H9 (cell line): ENCODE data around the gene GRID1. TPM values are rescaled to one million over a fixed set of nuclear protein-coding genes. Genes with fewer than 3 reads are reported as not detected.

Experiments used
- DNase-seq: peaks from one replicate; pipeline ENCODE4 v3.0.0-alpha.2; 2017
- H2AFZ ChIP-seq: one replicate; pipeline ENCODE4 v1.6.1; 2013; ENCODE audit warnings: mild to moderate bottlenecking, low read length, control low read depth, moderate library complexity
- H2AK5ac ChIP-seq: 2 replicates; pipeline ENCODE4 v1.6.1; 2013; ENCODE audit warnings: low read length, control low read depth, mixed read lengths; ENCODE audit not compliant: insufficient read length
- H2BK120ac ChIP-seq: one replicate; pipeline ENCODE4 v1.6.1; 2013; ENCODE audit warnings: low read depth, mild to moderate bottlenecking, low read length, control low read depth, inconsistent platforms; ENCODE audit not compliant: poor library complexity, severe bottlenecking
- H2BK12ac ChIP-seq: 2 replicates; pipeline ENCODE4 v1.6.1; 2013; ENCODE audit warnings: low read length, control low read depth, mixed read lengths, low read depth; ENCODE audit not compliant: insufficient read length
- H2BK15ac ChIP-seq: 2 replicates; pipeline ENCODE4 v1.6.1; 2013; ENCODE audit warnings: low read depth, low read length, control low read depth
- H2BK20ac ChIP-seq: one replicate; pipeline ENCODE4 v1.6.1; 2013; ENCODE audit warnings: low read depth, mild to moderate bottlenecking, low read length, control low read depth, inconsistent platforms; ENCODE audit not compliant: poor library complexity, severe bottlenecking
- H2BK5ac ChIP-seq: 2 replicates; pipeline ENCODE4 v1.6.1; 2013; ENCODE audit warnings: low read length, control low read depth, mixed read lengths; ENCODE audit not compliant: insufficient read length
- H3K14ac ChIP-seq: 2 replicates; pipeline ENCODE4 v1.6.1; 2013; ENCODE audit warnings: low read length, control low read depth; ENCODE audit not compliant: insufficient read depth
- H3K18ac ChIP-seq: 2 replicates; pipeline ENCODE4 v1.6.1; 2013; ENCODE audit warnings: low read depth, mild to moderate bottlenecking, mixed read lengths, low read length, control low read depth; ENCODE audit not compliant: insufficient read length
- H3K23ac ChIP-seq: 2 replicates; pipeline ENCODE4 v1.6.1; 2013; ENCODE audit warnings: low read length, control low read depth, mixed read lengths, low read depth; ENCODE audit not compliant: insufficient read length
- H3K23me2 ChIP-seq: 2 replicates; pipeline ENCODE4 v1.6.1; 2013; ENCODE audit warnings: low read depth, mild to moderate bottlenecking, mixed read lengths, low read length, control low read depth; ENCODE audit not compliant: insufficient read length, poor library complexity, severe bottlenecking
- H3K27ac ChIP-seq: 2 replicates; pipeline ENCODE4 v1.5.1; 2013; ENCODE audit warnings: low read length, control low read depth, mixed read lengths, low read depth; ENCODE audit not compliant: insufficient read length
- H3K27me3 ChIP-seq: 2 replicates; pipeline ENCODE4 v1.6.1; 2013; ENCODE audit warnings: low read length, control low read depth, inconsistent platforms; ENCODE audit not compliant: insufficient read depth
- H3K4ac ChIP-seq: 2 replicates; pipeline ENCODE4 v1.6.1; 2013; ENCODE audit warnings: low read depth, mild to moderate bottlenecking, control low read depth, inconsistent platforms, low read length, moderate library complexity
- H3K4me1 ChIP-seq: 2 replicates; pipeline ENCODE4 v1.6.1; 2013; ENCODE audit warnings: low read length, control low read depth, inconsistent platforms; ENCODE audit not compliant: insufficient read depth
- H3K4me2 ChIP-seq: 2 replicates; pipeline ENCODE4 v1.6.1; 2013; ENCODE audit warnings: low read length, control low read depth, mixed read lengths; ENCODE audit not compliant: insufficient read length, insufficient read depth
- H3K56ac ChIP-seq: 2 replicates; pipeline ENCODE4 v1.6.1; 2013; ENCODE audit warnings: low read depth, mild to moderate bottlenecking, mixed read lengths, low read length, control low read depth; ENCODE audit not compliant: insufficient read length
- H3K79me1 ChIP-seq: 2 replicates; pipeline ENCODE4 v1.6.1; 2013; ENCODE audit warnings: low read depth, mild to moderate bottlenecking, moderate library complexity, low read length, control low read depth, inconsistent platforms; ENCODE audit not compliant: insufficient read depth, poor library complexity, severe bottlenecking
- H3K79me2 ChIP-seq: 2 replicates; pipeline ENCODE4 v1.6.1; 2013; ENCODE audit warnings: low read length, control low read depth, inconsistent platforms; ENCODE audit not compliant: insufficient read depth
- H3K9ac ChIP-seq: 2 replicates; pipeline ENCODE4 v1.6.1; 2013; ENCODE audit warnings: low read length, control low read depth, mixed read lengths; ENCODE audit not compliant: insufficient read length; ENCODE audit errors: extremely low read depth
- H3K9me3 ChIP-seq: one replicate; pipeline ENCODE4 v1.6.1; 2013; ENCODE audit warnings: low read depth, low read length, inconsistent platforms; ENCODE audit not compliant: control insufficient read depth
- H3T11ph ChIP-seq: one replicate; pipeline ENCODE4 v1.6.1; 2013; ENCODE audit warnings: mild to moderate bottlenecking, low read length, control low read depth, inconsistent platforms
- H4K20me1 ChIP-seq: one replicate; pipeline ENCODE4 v1.6.1; 2013; ENCODE audit not compliant: control insufficient read depth, insufficient read length, insufficient read depth
- H4K5ac ChIP-seq: 2 replicates; pipeline ENCODE4 v1.6.1; 2013; ENCODE audit warnings: low read depth, mild to moderate bottlenecking, mixed read lengths, low read length, control low read depth; ENCODE audit not compliant: insufficient read length
- H4K8ac ChIP-seq: replicated peaks from 2 replicates; pipeline ENCODE4 v1.6.1; 2013; ENCODE audit warnings: low read length, control low read depth, mixed read lengths, low read depth; ENCODE audit not compliant: insufficient read length
- H4K91ac ChIP-seq: 2 replicates; pipeline ENCODE4 v1.6.1; 2013; ENCODE audit warnings: low read depth, mild to moderate bottlenecking, moderate library complexity, mixed read lengths, low read length, control low read depth; ENCODE audit not compliant: insufficient read length
- H3K27ac Mint-ChIP-seq, 3 experiments: 2 replicates in 2 of 3; 3 replicates in 1 of 3; pipeline ENCODE4 v1.8.0; 2020 to 2021; ENCODE audit warnings: mixed read lengths in 3 of 3, mild to moderate bottlenecking in 1 of 3, moderate library complexity in 1 of 3
- H3K27me3 Mint-ChIP-seq: 2 replicates; pipeline ENCODE4 v1.8.0; 2021; ENCODE audit warnings: low read depth, mild to moderate bottlenecking, moderate library complexity, mixed read lengths
- H3K36me3 Mint-ChIP-seq, 3 experiments: 2 replicates in 2 of 3; 3 replicates in 1 of 3; pipeline ENCODE4 v1.8.0; 2020 to 2021; ENCODE audit warnings: low read depth in 3 of 3, mixed read lengths in 3 of 3; ENCODE audit not compliant: insufficient read depth in 1 of 3
- H3K4me1 Mint-ChIP-seq, 2 experiments: 2 replicates each; pipeline ENCODE4 v1.8.0; 2020; ENCODE audit warnings: mixed read lengths in 2 of 2
- H3K4me3 Mint-ChIP-seq, 2 experiments: 2 replicates in 1 of 2; 3 replicates in 1 of 2; pipeline ENCODE4 v1.8.0; 2020 to 2021; ENCODE audit warnings: mild to moderate bottlenecking in 2 of 2, mixed read lengths in 2 of 2, moderate library complexity in 1 of 2
- H3K9me3 Mint-ChIP-seq, 2 experiments: 2 replicates in 1 of 2; 3 replicates in 1 of 2; pipeline ENCODE4 v1.8.0; 2020; ENCODE audit warnings: mild to moderate bottlenecking in 2 of 2, mixed read lengths in 2 of 2, moderate library complexity in 1 of 2
- WGBS: extraction: QIAGEN DNeasy Blood & Tissue Kit; methylation state at CpG from one replicate; pipeline ENCODE4 v1.1.7; 2013; ENCODE audit warnings: missing lambda C conversion rate, low lambda C conversion rate, mixed read lengths; ENCODE audit not compliant: insufficient read length; ENCODE audit errors: extremely low coverage; 5-methylcytosine and 5-hydroxymethylcytosine counted together
- total RNA-seq: library from RNA; stranded (reverse); gene quantifications from 2 replicates; pipeline ENCODE4 v1.2.1, GENCODE V29; 2021
- TF ChIP-seq, protein P1 (sequence below): fragments of 200-600 bp; sonication (generic); conservative IDR thresholded peaks from 3 replicates; pipeline ENCODE4 v1.8.0; 2021; ENCODE audit warnings: antibody characterized with exemption, mild to moderate bottlenecking

GRID1 gene
- total RNA-seq, 1 experiment from 2014 or later = 0.35 TPM

DNA sequence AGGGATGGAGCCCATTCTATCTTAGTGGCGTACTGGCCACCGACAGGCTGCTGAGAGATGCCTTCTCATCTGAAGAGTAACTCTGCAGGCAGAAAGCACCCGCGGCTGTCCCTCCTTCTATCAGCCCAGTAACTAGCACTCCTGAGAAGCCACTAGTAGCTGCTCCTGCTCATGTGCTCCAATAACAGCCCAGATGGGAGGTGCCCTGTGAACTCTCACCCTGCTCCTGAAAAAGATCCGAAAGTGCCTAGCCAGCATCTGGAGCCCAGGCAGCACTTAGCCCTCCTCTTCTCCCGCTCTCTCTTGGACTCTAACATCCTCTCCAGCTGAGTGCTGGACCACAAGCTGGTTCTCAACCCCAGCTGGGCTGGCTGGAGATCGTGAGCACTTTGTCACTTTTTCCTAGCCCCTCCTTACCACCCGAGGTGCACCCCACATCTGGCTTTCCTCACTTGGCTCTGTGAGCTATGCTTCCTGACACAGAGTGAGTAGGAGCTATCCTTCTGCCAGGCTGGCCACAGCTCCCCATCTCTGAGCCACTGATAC is 239.2 kb downstream of the GRID1 start:
- TF ChIP-seq, protein P1, sequence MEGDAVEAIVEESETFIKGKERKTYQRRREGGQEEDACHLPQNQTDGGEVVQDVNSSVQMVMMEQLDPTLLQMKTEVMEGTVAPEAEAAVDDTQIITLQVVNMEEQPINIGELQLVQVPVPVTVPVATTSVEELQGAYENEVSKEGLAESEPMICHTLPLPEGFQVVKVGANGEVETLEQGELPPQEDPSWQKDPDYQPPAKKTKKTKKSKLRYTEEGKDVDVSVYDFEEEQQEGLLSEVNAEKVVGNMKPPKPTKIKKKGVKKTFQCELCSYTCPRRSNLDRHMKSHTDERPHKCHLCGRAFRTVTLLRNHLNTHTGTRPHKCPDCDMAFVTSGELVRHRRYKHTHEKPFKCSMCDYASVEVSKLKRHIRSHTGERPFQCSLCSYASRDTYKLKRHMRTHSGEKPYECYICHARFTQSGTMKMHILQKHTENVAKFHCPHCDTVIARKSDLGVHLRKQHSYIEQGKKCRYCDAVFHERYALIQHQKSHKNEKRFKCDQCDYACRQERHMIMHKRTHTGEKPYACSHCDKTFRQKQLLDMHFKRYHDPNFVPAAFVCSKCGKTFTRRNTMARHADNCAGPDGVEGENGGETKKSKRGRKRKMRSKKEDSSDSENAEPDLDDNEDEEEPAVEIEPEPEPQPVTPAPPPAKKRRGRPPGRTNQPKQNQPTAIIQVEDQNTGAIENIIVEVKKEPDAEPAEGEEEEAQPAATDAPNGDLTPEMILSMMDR = no peak
- H3K27ac ChIP-seq = no peak overlapping the region
- H3K27me3 Mint-ChIP-seq = peaks cover 7% of the 10 kb centered on the region
- H3K4me1 ChIP-seq = no peaks in the 10 kb centered on the region
- H3K79me2 ChIP-seq = no peaks in the 10 kb centered on the region
- H2BK120ac ChIP-seq = no peak overlapping the region
- no peak for DNase-seq
- H3K36me3 Mint-ChIP-seq = peaks cover 0 to 2% (median 0%) of the 10 kb centered on the region in 3 experiments; a peak in 2 of 7 replicates
- no peak overlapping the region for H3K18ac ChIP-seq
- no peak overlapping the region for H3K27ac Mint-ChIP-seq
- no peak overlapping the region for H3K4ac ChIP-seq
- H3K56ac ChIP-seq = no peak overlapping the region
- H3K23me2 ChIP-seq = no peaks in the 10 kb centered on the region
- no peak overlapping the region for H2BK12ac ChIP-seq
- H3K14ac ChIP-seq = no peak overlapping the region; the same call in 1 of the 2 replicates
- peaks cover 3 to 8% of the 10 kb centered on the region in 2 experiments; a peak in 3 of 4 replicates for H3K4me1 Mint-ChIP-seq
- H3K9ac ChIP-seq = no peak overlapping the region
- no peak overlapping the region for H2AK5ac ChIP-seq
- no peak overlapping the region for H2BK20ac ChIP-seq
- no CpG with 5 or more reads among the region's 8 CpGs for WGBS
- H3K9me3 Mint-ChIP-seq = peaks cover 6 to 11% of the 10 kb centered on the region in 2 experiments
- no peaks in the 10 kb centered on the region for H3K9me3 ChIP-seq
- H3K4me3 Mint-ChIP-seq = no peak overlapping the region
- H3K27me3 ChIP-seq = no peaks in the 10 kb centered on the region
- no peak overlapping the region for H4K91ac ChIP-seq
- H2BK15ac ChIP-seq = no peak overlapping the region
- H3K4me2 ChIP-seq = no peak overlapping the region
- no peak overlapping the region for H4K8ac ChIP-seq
- H3K79me1 ChIP-seq = no peaks in the 10 kb centered on the region
- no peaks in the 10 kb centered on the region for H4K20me1 ChIP-seq
- H2BK5ac ChIP-seq = no peak overlapping the region
- no peak overlapping the region for H3T11ph ChIP-seq
- H2AFZ ChIP-seq = no peak overlapping the region
- H3K23ac ChIP-seq = no peak overlapping the region
- no peak overlapping the region for H4K5ac ChIP-seq
